Liver (tissue), 9 donors: Measurements from ENCODE around the gene FOXL1. TPM values are rescaled to one million over a fixed set of nuclear protein-coding genes. Genes with fewer than 3 reads are reported as not detected.

Source experiments
- DNase-seq: peaks from one replicate; pipeline ENCODE4 v3.0.0-alpha.2; 2017; ENCODE audit warnings: low spot score
- H3K27ac ChIP-seq, 2 donors: one replicate each; pipeline ENCODE4 v1.7.0; 2013; ENCODE audit warnings: inconsistent platforms in 2 of 2, low read length in 2 of 2, control low read depth in 1 of 2, low read depth in 1 of 2, mild to moderate bottlenecking in 1 of 2
- H3K27me3 ChIP-seq, 4 donors: one replicate each; pipeline versions ENCODE4 v1.6.1 to v1.7.0; 2013; ENCODE audit warnings: low read length in 3 of 4, inconsistent platforms in 1 of 4, mild to moderate bottlenecking in 1 of 4, moderate library complexity in 1 of 4; ENCODE audit not compliant: control insufficient read depth in 4 of 4, insufficient read depth in 4 of 4
- H3K36me3 ChIP-seq, 4 donors: one replicate each; pipeline versions ENCODE4 v1.6.1 to v1.7.0; 2013; ENCODE audit warnings: low read length in 3 of 4, mild to moderate bottlenecking in 3 of 4, low read depth in 1 of 4, moderate library complexity in 1 of 4; ENCODE audit not compliant: control insufficient read depth in 4 of 4, insufficient read depth in 3 of 4
- H3K4me1 ChIP-seq, 4 donors: one replicate each; pipeline versions ENCODE4 v1.6.1 to v1.7.0; 2013; ENCODE audit warnings: low read length in 3 of 4, mild to moderate bottlenecking in 3 of 4, moderate library complexity in 1 of 4; ENCODE audit not compliant: control insufficient read depth in 4 of 4, insufficient read depth in 4 of 4
- H3K4me3 ChIP-seq, 3 donors: one replicate each; pipeline versions ENCODE4 v1.6.1 to v1.7.0; 2013; ENCODE audit warnings: low read length in 3 of 3, control low read depth in 1 of 3, low read depth in 1 of 3, mild to moderate bottlenecking in 1 of 3
- H3K9ac ChIP-seq, 2 donors: one replicate each; pipeline ENCODE4 v1.7.0; 2013; ENCODE audit warnings: low read length in 2 of 2, mild to moderate bottlenecking in 2 of 2, moderate library complexity in 2 of 2, control low read depth in 1 of 2, low read depth in 1 of 2
- H3K9me3 ChIP-seq, 4 donors: one replicate each; pipeline versions ENCODE4 v1.6.1 to v1.7.0; 2013; ENCODE audit warnings: low read length in 3 of 4; ENCODE audit not compliant: control insufficient read depth in 4 of 4
- ATF3 ChIP-seq: IDR thresholded peaks from 2 replicates; pipeline ENCODE4 v1.6.1; 2016; ENCODE audit warnings: antibody characterized with exemption
- EGR1 ChIP-seq, 2 donors: IDR thresholded peaks; 2 replicates each; pipeline ENCODE4 v1.6.1; 2016 to 2018; ENCODE audit warnings: antibody characterized with exemption in 2 of 2, low read depth in 2 of 2
- FOXA1 ChIP-seq: IDR thresholded peaks from 2 replicates; pipeline ENCODE4 v1.6.1; 2016; ENCODE audit warnings: antibody characterized with exemption
- FOXA2 ChIP-seq: IDR thresholded peaks from 2 replicates; pipeline ENCODE4 v1.6.1; 2016; ENCODE audit warnings: antibody characterized with exemption
- GABPA ChIP-seq, 2 donors: IDR thresholded peaks in 1 of 2; conservative IDR thresholded peaks in 1 of 2; 2 replicates each; pipeline ENCODE4 v1.6.1; 2016; ENCODE audit warnings: antibody characterized with exemption in 2 of 2, mild to moderate bottlenecking in 1 of 2, moderate library complexity in 1 of 2
- HNF4A ChIP-seq, 2 donors: conservative IDR thresholded peaks; 2 replicates each; pipeline ENCODE4 v1.6.1; 2016; ENCODE audit warnings: antibody characterized with exemption in 2 of 2, mild to moderate bottlenecking in 2 of 2
- HNF4G ChIP-seq: IDR thresholded peaks from 2 replicates; pipeline ENCODE4 v1.6.1; 2016; ENCODE audit warnings: antibody characterized with exemption
- JUND ChIP-seq, 2 donors: IDR thresholded peaks; 2 replicates each; pipeline ENCODE4 v1.6.1; 2016; ENCODE audit warnings: antibody characterized with exemption in 2 of 2
- MAX ChIP-seq: IDR thresholded peaks from 2 replicates; pipeline ENCODE4 v1.6.1; 2016; ENCODE audit warnings: antibody characterized with exemption
- NR2F2 ChIP-seq: IDR thresholded peaks from 2 replicates; pipeline ENCODE4 v1.6.1; 2016; ENCODE audit warnings: antibody characterized with exemption
- RXRA ChIP-seq, 2 donors: IDR thresholded peaks; 2 replicates each; pipeline ENCODE4 v1.6.1; 2017 to 2018; ENCODE audit warnings: antibody characterized with exemption in 2 of 2, mild to moderate bottlenecking in 1 of 2
- SP1 ChIP-seq: IDR thresholded peaks from 2 replicates; pipeline ENCODE4 v1.6.1; 2018; ENCODE audit warnings: antibody characterized with exemption, mild to moderate bottlenecking
- YY1 ChIP-seq: IDR thresholded peaks from 2 replicates; pipeline ENCODE4 v1.6.1; 2016; ENCODE audit warnings: antibody characterized with exemption, mild to moderate bottlenecking
- ZBTB33 ChIP-seq: IDR thresholded peaks from 2 replicates; pipeline ENCODE4 v1.6.1; 2016; ENCODE audit warnings: antibody characterized with exemption
- WGBS: extraction: QIAGEN DNeasy Blood & Tissue Kit; methylation state at CpG from one replicate; pipeline ENCODE4 v1.1.7; 2013; 5-methylcytosine and 5-hydroxymethylcytosine counted together
- polyA plus RNA-seq, 2 donors: library from polyadenylated mRNA; stranded (reverse) in 1 of 2; unstranded in 1 of 2; fragments of 200-250 nt in 1 of 2; fragments of >200 nt in 1 of 2; fragmentation: Nextera tagmentation in 1 of 2; extraction: Ambion mirVana in 1 of 2; gene quantifications; one replicate each; pipeline versions ENCODE4 v1.2.1 to v1.2.3, GENCODE V29; 2013 to 2015
- total RNA-seq, 2 donors: library from RNA; depleted of rRNA; stranded (reverse); fragments of >200 nt; gene quantifications; one replicate each; pipeline ENCODE4 v1.2.3, GENCODE V29; 2014
- donor health status: healthy.
- donor health status: healthy.
- donor health status: healthy.
- donor health status: healthy.
- donor health status: healthy.

FOXL1 gene
- total and polyA plus RNA-seq, 4 donors: 0.05 to 0.06 TPM; not detected in 2

- 97% methylated on average over 5 of the region's 5 CpGs for WGBS
- peaks cover 0 to 48% (median 19%) of the 10 kb centered on the region in 4 donors for H3K36me3 ChIP-seq
- no peak for TF ChIP-seq HNF4A (conservative IDR thresholded peaks at IDR 0.05)
- TF ChIP-seq MAX: no peak
- TF ChIP-seq RXRA (IDR thresholded peaks at IDR 0.05): no peak
- TF ChIP-seq ZBTB33: no peak
Measured at GRCh38 chr16:86550281-86550680, 28.1 kb upstream of the FOXL1 start.

GRCh38 chr16:86553356-86553755 lies 25.0 kb upstream of the FOXL1 start:
- H3K36me3 ChIP-seq: peaks cover 0 to 21% (median 6%) of the 10 kb centered on the region in 4 donors
- WGBS: 99% methylated on average over 22 of the region's 22 CpGs
- H3K27me3 ChIP-seq: no peaks in the 10 kb centered on the region
- H3K9me3 ChIP-seq: no peaks in the 10 kb centered on the region
- H3K27ac ChIP-seq: no peak overlapping the region
- H3K4me1 ChIP-seq: peaks cover 0 to 16% (median 12%) of the 10 kb centered on the region in 4 donors
- TF ChIP-seq HNF4G: no peak
- no peak overlapping the region for H3K9ac ChIP-seq
- no peak overlapping the region for H3K4me3 ChIP-seq
- DNase-seq: no peak

More at GRCh38 chr16:86550281-86550680, 28.1 kb upstream of the FOXL1 start:
- no peak overlapping the region for H3K4me3 ChIP-seq
- DNase-seq: no peak
- H3K27me3 ChIP-seq: no peaks in the 10 kb centered on the region
- H3K9ac ChIP-seq: no peak overlapping the region
- H3K9me3 ChIP-seq: no peaks in the 10 kb centered on the region
- H3K27ac ChIP-seq: no peak overlapping the region
- peaks cover 0 to 10% (median 8%) of the 10 kb centered on the region in 4 donors for H3K4me1 ChIP-seq

GRCh38 chr16:86554599-86554916 lies 23.8 kb upstream of the FOXL1 start:
- H3K4me3 ChIP-seq: peak overlapping the region; percentile 91 to 99 (median 93)
- DNase-seq: no peak
- H3K36me3 ChIP-seq: peaks cover 0 to 17% (median 5%) of the 10 kb centered on the region in 4 donors
- H3K9ac ChIP-seq: peak overlapping the region; percentile 95 to 97
- no peaks in the 10 kb centered on the region for H3K9me3 ChIP-seq
- peaks cover 0 to 4% (median 0%) of the 10 kb centered on the region in 4 donors for H3K27me3 ChIP-seq
- peak overlapping the region; percentile 78 to 85 for H3K27ac ChIP-seq
- peak; percentile 8 for TF ChIP-seq NR2F2
- TF ChIP-seq GABPA (IDR thresholded peaks at IDR 0.05 in 1 of 2, conservative IDR thresholded peaks at IDR 0.05 in 1 of 2): no peak
- TF ChIP-seq EGR1 (IDR thresholded peaks at IDR 0.05; ENCODE audit: low read depth in 2 of 2): no peak
- TF ChIP-seq SP1: no peak
- 8% methylated on average over 10 of the region's 10 CpGs for WGBS
- H3K4me1 ChIP-seq: peaks cover 0 to 16% (median 12%) of the 10 kb centered on the region in 4 donors

GRCh38 chr16:86554917-86555703 lies 23.2 kb upstream of the FOXL1 start, which contains the start of gene MTHFSD:
Gene MTHFSD, minus strand, starts transcription at chr16:86555235. Its CDS starts 51 bp downstream, at chr16:86555184.
- Histone ChIP-seq H3K36me3 (peaks cover 0 to 13% (median 4%) of the 10 kb centered on the region in 4 donors), H3K4me1 (peaks cover 0 to 16% (median 12%) of the 10 kb centered on the region in 4 donors), H3K27ac (peak within 1 kb of the TSS; percentile 78 to 85), H3K9ac (peak within 1 kb of the TSS; percentile 95 to 97), H3K9me3 (no peaks in the 10 kb centered on the region), H3K27me3 (peaks cover 0 to 4% (median 0%) of the 10 kb centered on the region in 4 donors), H3K4me3 (peak within 1 kb of the TSS; percentile 91 to 99 (median 93))
- 5% methylated on average over 70 of the region's 70 CpGs for WGBS
- DNase-seq: peak; percentile 95
- TF ChIP-seq SP1 (no peak), HNF4A (conservative IDR thresholded peaks at IDR 0.05) (no peak), FOXA1 (no peak), ATF3 (no peak), RXRA (IDR thresholded peaks at IDR 0.05) (no peak), EGR1 (IDR thresholded peaks at IDR 0.05; ENCODE audit: low read depth in 2 of 2) (no peak), HNF4G (no peak), YY1 (peak; percentile 65), FOXA2 (no peak), ZBTB33 (no peak), JUND (IDR thresholded peaks at IDR 0.05) (peak in 1 of 2 donors; percentile 35), NR2F2 (peak; percentile 0), GABPA (IDR thresholded peaks at IDR 0.05 in 1 of 2, conservative IDR thresholded peaks at IDR 0.05 in 1 of 2) (no peak), MAX (peak; percentile 18)
